NB4 (cell line): Measurements from ENCODE around the gene GRIN2A.

ENCODE experiments used
- DNase-seq: peaks from one replicate; pipeline ENCODE4 v3.0.0; 2010; ENCODE audit warnings: low read depth
- H3K4me3 ChIP-seq: one replicate; pipeline ENCODE4 v1.5.1; 2011; ENCODE audit warnings: mild to moderate bottlenecking, low read depth, low read length, moderate library complexity
- MAX ChIP-seq: IDR thresholded peaks from 2 replicates; pipeline ENCODE4 v1.6.1; 2011; ENCODE audit warnings: low read depth, low read length
- MYC ChIP-seq: IDR thresholded peaks from 2 replicates; pipeline ENCODE4 v1.6.1; 2011; ENCODE audit warnings: low read depth, low read length
- POLR2A ChIP-seq: IDR thresholded peaks from 2 replicates; pipeline ENCODE4 v1.6.1; 2011; ENCODE audit warnings: mild to moderate bottlenecking; ENCODE audit not compliant: insufficient read length; ENCODE audit errors: extremely low read depth
- TF ChIP-seq, protein P1 (sequence below): IDR thresholded peaks from one replicate; pipeline ENCODE4 v1.5.1; 2012; ENCODE audit warnings: low read depth, low read length

Gene GRIN2A

GRCh38 chr16:9763505-9763904 lies 418.7 kb downstream of the GRIN2A start:
- TF ChIP-seq, protein P1, sequence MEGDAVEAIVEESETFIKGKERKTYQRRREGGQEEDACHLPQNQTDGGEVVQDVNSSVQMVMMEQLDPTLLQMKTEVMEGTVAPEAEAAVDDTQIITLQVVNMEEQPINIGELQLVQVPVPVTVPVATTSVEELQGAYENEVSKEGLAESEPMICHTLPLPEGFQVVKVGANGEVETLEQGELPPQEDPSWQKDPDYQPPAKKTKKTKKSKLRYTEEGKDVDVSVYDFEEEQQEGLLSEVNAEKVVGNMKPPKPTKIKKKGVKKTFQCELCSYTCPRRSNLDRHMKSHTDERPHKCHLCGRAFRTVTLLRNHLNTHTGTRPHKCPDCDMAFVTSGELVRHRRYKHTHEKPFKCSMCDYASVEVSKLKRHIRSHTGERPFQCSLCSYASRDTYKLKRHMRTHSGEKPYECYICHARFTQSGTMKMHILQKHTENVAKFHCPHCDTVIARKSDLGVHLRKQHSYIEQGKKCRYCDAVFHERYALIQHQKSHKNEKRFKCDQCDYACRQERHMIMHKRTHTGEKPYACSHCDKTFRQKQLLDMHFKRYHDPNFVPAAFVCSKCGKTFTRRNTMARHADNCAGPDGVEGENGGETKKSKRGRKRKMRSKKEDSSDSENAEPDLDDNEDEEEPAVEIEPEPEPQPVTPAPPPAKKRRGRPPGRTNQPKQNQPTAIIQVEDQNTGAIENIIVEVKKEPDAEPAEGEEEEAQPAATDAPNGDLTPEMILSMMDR: no peak
- TF ChIP-seq MAX (no peak), MYC (no peak), POLR2A (no peak)
- no peak overlapping the region for H3K4me3 ChIP-seq
- no peak for DNase-seq

DNA sequence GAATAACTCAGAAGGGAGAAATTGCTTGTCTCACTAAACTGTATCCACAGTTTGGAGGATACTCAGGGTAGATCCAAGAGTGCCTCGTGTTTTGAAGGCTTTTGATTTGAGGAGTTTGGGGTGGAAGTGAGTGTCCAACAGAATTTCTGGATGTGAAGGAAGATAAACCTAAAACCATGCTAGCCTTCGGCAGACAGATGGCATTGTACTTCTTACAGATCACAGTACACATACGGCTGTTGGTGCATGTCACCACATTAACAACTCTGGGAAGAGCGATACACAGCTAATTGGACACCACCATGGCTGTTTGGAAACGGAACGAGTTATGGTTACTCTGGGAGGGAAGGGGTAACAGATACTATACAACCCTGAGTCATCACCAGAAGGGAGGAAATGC lies 420.4 kb downstream of the GRIN2A start:
- TF ChIP-seq POLR2A: no peak
- TF ChIP-seq, protein P1: no peak
- TF ChIP-seq MAX: no peak
- no peak for TF ChIP-seq MYC
- no peak for DNase-seq
- H3K4me3 ChIP-seq: no peak overlapping the region

DNA sequence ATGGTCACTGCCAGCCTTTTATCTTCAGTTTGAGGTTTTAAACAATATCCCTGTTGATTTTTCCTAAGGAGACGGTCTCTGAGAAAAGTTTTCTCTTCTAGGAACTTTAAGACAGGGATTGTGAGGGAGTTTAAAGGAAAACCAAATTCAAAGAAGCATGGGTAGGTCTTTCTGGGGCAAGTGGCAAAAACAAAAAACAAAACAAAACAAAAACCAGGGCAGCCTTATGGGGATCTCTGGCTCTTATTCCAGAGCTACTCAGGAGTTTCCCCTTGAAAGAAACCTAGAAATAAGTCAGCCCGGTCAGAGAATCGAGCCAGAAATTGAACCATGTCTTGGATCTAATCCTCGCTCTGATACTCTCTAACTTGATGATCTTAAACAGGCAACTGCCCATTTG lies 424.5 kb downstream of the GRIN2A start:
- no peak overlapping the region for H3K4me3 ChIP-seq

GRCh38 chr16:9756434-9756833 lies 425.8 kb downstream of the GRIN2A start:
- no peak for TF ChIP-seq MAX
- TF ChIP-seq, protein P1: no peak
- TF ChIP-seq POLR2A: no peak
- TF ChIP-seq MYC: no peak
- DNase-seq: no peak
- no peak overlapping the region for H3K4me3 ChIP-seq

More for the DNA sequence above, 424.5 kb downstream of the GRIN2A start:
- no peak for TF ChIP-seq POLR2A
- TF ChIP-seq MYC: no peak
- no peak for TF ChIP-seq MAX
- TF ChIP-seq, protein P1: no peak
- DNase-seq: no peak

DNA sequence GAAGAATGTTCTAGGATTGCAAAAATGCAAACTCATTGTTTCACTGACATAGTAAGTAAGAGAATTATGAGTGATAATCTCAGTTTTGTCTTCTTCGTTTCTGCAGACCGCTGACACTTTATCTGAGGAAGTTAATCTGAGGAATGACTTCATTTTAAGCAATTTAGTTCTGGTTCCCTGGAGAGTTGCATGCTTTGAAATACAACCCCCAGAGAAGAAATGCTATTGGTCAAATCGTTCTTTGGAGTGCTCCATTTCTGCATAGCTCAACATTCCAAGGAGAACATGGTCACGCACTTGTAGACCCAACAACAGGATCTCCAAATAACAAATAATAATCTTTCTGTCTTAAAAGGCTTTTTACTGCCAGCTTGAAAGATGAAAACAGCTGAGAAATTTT lies 427.1 kb downstream of the GRIN2A start:
- no peak overlapping the region for H3K4me3 ChIP-seq
- no peak for TF ChIP-seq MAX
- TF ChIP-seq MYC: no peak
- TF ChIP-seq POLR2A: no peak
- TF ChIP-seq, protein P1: no peak
- no peak for DNase-seq

DNA sequence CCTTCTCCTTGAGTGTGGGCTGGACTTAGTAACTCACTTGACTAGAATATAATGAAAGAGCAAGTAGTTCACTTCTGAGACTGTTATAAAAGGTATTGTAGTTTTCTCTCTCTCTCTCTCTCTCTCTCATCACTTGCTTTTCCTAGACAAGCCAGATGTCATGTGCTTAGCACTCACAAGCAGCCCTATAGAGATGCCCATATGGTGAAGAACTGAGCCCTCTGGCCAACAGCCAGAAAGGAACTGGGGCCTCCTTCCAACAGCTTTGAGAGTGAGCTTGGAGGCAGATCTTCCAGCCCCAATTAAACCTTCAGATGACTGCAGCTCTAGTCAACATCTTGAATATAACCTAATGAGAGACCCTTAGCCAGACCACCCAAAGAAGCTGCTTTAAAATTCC lies 440.5 kb downstream of the GRIN2A start:
- H3K4me3 ChIP-seq: no peak overlapping the region
- TF ChIP-seq MAX (no peak), POLR2A (no peak), MYC (no peak)
- TF ChIP-seq, protein P1: no peak
- DNase-seq: no peak
